Glomerular visceral epithelial cell (primary cell): ENCODE results near the gene TPO.
"Not testable (repeated sequence)": the region's sequence is repeated elsewhere in the genome, so short reads cannot be mapped to it uniquely, and the experiment has no call there.

Experiments used
- DNase-seq: peaks from one replicate; pipeline ENCODE4 v3.0.0-alpha.2; 2016; ENCODE audit errors: extremely low spot score

The TPO gene

GRCh38 chr2:1483551-1483950, 70.3 kb downstream of the TPO start:
- no peak for DNase-seq

GRCh38 chr2:1484131-1484884, 71.0 kb downstream of the TPO start:
- no peak for DNase-seq

DNA sequence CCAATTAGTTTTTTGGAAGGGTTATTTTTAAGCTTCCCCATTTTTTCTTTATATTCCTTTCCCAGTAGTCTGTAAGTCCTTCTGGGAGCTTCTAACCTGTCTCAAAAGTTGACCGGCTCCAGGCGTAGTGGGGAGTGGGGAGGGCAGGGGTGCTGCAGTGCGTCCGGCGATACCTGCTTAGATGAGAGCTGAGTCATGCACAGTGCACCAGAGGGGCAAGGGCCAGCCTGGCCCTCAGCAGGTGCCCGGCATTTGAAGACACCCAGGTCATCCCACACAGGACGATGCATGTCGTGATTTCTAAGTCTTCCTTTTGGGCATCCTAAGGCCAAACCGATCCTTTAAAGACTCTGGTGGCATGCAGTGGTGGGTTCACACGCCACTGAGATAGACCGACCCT, 73.4 kb downstream of the TPO start:
- DNase-seq = no peak

GRCh38 chr2:1487758-1488157, 74.5 kb downstream of the TPO start:
- no peak for DNase-seq

DNA sequence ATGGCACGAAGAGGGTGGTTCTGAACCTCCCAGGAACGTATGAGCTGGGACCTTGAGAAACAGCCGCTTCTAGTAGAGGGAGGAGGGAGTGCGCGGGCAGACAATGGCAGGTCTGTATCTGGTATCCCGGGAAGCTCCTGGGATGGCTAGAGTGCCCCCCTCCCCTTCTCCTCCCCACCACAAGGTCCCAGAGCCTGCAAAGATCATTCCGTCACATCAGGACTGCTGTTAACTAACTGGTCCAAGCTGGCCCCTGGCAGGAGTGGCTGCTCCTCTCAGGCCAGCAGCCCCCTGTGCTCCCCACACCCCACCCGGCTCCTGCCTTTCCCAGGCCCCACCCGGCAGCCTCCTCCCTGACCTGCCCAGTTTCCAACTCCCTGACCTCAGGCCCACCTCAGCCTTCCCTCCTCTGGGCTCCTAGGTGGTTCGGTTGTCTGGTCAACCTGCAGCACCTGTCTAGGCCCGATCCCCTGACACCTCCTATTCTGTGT, 75.0 kb downstream of the TPO start:
- DNase-seq = no peak

GRCh38 chr2:1488851-1489250, 75.6 kb downstream of the TPO start:
- DNase-seq = no peak

GRCh38 chr2:1489486-1489885, 76.2 kb downstream of the TPO start:
- no peak for DNase-seq

DNA sequence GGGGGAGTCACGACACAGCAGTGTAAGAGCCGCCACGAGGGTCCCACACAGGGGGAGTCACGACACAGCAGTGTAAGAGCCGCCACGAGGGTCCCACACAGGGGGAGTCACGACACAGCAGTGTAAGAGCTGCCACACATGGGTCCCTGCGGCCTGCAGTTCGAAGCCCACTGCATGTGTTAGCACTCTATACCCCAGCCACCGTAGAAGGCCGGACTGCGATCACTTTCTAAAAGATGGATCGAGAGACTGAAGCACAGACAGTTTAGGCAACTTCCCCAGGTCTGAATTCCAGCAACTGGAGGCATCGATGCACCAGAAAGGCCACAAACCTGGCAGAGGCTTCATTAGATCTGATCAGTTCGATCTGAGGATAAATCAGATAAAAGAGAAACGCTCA, 77.1 kb downstream of the TPO start:
- not testable (repeated sequence) for DNase-seq

DNA sequence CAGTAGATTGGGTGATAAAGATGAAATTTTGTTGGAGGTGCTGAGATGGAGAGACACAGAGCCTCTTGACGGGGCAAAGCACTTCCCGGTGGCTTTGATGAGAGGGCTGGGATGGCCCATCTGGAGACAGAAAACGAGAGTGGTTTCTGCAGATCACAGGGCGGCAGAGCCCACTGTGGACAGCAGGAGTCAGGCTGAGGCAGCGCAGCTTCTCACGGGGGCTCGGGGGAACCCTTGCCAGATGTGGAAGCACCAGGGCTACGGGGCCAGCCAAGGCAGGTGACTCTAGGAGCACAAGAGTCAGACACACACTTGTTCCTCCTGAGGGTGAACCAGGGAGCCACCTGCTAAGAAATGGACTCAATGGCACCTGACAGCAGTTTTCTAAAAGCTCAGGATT, 78.5 kb downstream of the TPO start:
- no peak for DNase-seq

DNA sequence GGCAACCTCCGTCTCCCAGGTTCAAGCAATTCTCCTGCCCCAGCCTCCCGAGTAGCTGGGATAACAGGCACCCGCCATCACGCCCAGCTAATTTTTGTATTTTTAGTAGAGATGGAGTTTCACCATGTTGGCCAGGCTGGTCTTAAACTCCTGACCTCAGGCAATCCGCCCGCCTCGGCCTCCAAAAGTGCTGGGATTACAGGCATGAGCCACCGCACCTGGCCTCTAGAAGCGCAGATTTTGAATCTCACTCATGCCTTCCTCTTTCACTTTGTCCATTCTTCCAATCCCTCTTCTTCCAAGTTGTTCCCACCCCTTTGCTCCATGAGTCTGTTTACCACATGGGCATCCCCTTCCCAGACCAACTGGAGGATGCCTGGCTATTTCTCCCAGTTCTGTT, 79.0 kb downstream of the TPO start:
- DNase-seq = not testable (repeated sequence)

DNA sequence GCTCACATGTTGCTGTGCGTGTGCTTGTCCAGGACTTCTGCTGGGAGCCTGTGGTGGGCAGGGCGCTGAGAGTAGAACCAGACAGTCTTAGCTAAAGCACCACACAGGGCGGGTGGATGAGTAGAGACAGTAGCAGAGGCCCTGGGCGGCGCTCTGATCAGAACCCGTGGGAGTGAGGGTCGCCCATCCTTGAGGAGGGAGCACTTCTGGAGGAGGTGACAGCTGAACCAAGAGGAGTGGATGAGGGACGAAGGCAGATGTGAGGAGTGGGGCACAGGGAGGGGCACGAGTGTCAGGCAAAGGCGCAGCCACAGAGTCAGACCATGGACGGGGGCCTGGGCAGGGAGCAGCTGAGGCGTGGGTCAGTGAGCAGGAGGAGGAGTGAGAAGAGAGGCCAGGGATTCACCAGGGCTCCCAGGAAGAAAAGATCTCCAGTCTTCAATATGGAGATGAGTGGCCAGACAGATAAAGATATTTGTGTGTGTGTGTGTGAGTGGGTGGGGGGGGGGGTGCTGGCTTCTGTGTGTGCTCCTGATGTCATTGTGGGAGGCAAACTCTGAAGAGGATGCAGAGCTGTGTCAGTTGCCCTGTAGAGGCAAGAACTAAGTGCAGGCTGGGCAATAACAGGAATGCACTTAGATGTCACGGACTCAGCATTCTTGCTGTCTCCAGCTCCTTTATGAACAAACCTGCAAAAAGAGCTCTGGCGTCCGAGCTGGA, 79.6 kb downstream of the TPO start:
- no peak for DNase-seq

DNA sequence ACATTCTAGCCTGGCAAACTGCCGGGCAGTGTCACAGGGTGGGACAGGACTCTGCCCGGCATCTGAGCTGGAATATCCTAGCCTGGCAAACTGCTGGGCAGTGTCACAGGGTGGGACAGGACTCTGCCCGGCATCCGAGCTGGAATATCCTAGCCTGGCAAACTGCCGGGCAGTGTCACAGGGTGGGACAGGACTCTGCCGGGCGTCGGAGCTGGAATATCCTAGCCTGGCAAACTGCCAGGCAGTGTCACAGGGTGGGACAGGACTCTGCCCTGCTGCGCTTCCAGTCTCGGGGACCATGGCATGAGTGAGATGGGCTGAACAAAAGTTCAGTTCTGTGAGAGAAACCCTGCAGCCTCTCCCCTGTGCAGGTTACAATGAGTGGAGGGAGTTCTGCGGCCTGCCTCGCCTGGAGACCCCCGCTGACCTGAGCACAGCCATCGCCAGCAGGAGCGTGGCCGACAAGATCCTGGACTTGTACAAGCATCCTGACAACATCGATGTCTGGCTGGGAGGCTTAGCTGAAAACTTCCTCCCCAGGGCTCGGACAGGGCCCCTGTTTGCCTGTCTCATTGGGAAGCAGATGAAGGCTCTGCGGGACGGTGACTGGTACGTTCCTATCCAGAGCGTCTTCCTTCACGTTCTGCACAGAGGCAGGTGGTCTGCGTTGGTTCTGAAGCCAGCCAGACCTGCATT, 80.3 kb downstream of the TPO start:
- no peak for DNase-seq

DNA sequence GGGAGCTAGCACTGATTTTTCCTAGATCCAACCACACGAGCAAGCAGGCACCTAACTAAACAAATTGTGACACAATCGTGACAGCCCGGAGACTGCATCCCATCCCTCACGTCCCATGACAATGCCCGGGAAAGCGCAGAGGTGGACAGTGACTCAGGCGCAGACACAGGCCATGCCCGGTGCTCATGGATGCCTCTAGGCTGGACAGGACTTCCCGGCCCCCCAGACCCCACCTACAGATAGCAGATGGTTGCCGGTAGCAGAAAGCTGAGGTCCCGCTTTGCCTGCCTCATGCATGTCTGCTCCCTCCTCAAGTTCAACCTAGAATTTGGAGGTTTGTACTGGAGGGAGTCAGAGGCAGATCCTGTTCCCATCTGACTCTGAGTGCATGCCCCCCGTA, 81.0 kb downstream of the TPO start:
- DNase-seq = no peak

- no peak for DNase-seq
Measured at GRCh38 chr2:1494906-1495305, 81.6 kb downstream of the TPO start.

DNA sequence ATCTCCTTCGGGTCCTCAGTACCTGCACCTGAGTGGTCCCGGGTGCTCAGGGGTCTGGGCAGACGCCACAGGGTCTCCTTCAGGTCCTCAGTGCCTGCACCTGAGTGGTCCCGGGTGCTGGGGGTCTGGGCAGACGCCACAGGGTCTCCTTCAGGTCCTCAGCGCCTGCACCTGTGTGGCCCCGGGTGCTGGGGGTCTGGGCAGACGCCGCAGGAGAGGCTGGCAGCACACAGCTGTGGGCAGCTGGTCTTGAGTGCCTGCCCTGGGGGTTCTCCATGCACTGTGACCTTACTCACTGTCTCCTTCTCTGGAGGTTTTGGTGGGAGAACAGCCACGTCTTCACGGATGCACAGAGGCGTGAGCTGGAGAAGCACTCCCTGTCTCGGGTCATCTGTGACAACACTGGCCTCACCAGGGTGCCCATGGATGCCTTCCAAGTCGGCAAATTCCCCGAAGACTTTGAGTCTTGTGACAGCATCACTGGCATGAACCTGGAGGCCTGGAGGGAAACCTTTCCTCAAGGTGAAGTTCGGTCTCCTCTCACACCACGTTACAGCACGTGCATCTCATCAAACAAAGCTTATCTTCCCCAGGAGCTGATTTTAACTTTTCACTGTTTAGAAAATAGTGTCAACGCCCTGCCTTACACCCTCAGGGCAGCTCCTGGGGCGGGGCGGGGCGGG, 82.6 kb downstream of the TPO start:
- DNase-seq = no peak

- DNase-seq = no peak
Measured at GRCh38 chr2:1496359-1496821, 83.1 kb downstream of the TPO start.

DNA sequence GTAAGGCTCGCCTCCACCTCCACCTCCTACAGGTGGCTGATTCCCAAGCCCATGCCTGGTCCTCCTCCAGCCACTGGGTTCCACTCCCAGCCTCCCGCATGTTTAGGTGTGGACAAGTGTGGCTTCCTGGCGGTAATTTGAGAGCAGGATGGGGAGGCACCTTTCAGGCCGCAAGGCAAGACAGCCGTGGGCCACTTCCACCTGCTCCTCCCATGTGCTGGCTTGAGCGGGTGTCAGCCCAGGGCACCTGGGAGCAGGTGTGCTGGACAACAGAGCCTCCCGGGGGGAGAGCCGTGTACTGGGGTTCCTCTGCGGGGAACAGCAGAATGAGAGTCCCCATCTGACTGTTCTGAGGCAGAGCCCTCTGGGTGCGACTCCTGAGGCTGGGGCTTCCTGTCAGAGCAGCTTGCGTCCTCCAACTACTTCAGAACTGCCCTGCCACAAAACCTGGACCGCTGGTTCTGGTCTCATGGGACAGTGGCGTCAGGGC, 83.9 kb downstream of the TPO start:
- DNase-seq = no peak

DNA sequence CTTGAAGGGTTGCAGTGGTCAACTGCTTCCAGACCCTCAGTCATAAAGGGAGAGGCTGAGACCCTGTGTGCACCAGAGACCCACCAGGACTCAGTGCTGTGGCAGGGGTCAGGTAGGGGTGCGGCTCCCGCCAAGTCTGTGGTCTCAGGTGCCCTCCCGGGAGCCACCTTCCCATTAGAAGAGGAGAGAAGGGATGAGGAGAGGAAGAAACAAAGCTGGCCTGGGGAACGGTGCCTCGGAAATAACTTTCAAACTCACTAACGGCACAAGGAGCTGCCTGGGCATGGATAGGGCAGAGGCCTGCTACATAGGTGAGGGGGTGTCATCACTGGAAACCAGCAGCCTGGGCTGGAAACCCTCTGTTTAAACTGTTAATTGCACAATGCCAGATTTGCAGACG, 84.9 kb downstream of the TPO start:
- DNase-seq = no peak

DNA sequence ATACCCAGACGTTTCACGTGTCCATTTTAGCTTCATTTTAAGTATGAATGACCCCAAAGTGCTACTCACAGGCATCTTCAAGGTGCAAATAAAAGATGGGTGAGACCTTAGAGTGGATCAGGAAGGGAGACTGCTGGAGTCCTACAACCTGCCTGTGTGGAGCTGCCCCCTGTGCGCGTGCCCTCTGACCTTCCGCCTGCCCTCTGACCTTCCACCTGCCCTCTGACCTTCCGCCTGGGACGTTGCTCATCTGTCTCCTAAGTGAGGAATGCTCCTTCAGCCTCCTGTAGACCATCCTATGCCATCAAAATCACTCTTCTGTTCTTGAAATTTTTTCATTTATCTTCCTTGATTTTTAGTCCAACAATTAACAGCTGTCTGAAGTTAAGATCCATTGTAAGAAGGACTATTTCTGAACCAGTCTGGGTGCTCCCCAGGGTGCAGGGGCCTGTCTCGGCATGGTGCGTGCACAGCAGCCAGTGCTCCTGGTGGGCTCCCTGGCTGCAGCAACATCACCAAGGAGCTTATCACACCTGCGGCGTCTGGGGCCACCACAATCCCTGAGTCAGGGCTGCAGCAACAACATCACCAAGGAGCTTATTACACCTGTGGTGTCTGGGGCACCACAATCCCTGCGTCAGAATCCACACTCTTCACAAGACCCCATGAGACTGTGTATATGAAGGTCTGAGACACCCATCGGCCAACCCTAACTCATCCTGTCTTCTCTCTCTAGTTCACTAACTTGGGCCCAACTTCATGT, 86.0 kb downstream of the TPO start:
- no peak for DNase-seq

DNA sequence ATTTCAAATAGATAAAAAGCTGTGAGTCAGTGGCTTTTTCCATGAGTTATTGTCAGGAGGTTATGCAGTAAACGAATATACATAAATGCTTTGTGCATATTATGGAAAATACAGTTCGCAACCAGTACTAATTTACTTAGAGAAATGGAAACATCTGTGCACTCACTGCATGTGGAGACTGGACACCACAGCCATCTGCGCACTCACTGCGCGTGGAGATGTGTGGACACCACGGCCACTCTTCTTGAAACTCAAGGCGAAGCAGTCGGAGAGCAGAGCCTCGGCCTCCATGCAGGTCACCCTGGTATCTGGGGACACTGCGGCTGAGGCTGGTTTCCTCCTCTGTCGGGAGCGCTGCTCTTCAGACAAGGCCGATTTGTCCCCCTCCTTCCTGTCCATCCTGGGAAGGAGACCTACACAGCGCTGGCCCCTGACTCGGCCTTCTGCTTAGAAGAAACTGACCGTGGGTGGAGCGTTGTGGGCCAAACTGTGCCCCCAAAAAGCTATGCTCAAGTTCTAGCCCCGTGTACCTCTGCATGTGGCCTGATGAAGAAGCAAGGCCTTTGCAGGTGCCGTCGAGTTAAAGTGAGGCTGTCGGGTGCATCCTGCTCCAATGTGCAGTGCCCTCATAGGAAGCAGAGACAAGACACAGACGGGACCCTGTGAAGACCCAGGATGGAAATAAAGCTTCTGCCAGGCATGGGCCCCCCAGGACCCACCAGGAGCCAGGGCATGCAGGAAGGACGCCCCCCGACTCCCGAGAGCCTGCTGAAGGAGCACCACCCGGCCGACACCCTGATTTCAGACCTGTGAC, 88.0 kb downstream of the TPO start:
- no peak for DNase-seq
